CD14-positive monocyte (primary cell): ENCODE results near the gene PKP4. TPM values are rescaled to one million over a fixed set of nuclear protein-coding genes. Genes with fewer than 3 reads are reported as not detected.

Experiments
- DNase-seq, 3 donors: peaks; one replicate each; pipeline ENCODE4 v3.0.0-alpha.2; 2011 to 2022
- H2AFZ ChIP-seq: 2 replicates; pipeline ENCODE4 v1.6.0; 2012; ENCODE audit warnings: mild to moderate bottlenecking, low read depth, low read length, inconsistent platforms; ENCODE audit not compliant: insufficient read depth, poor library complexity, severe bottlenecking
- H3K27ac ChIP-seq, 2 donors: 1 replicate in 1 of 2; 2 replicates in 1 of 2; pipeline ENCODE4 v1.5.1; 2012 to 2013; ENCODE audit warnings: low read length in 2 of 2, control low read depth in 1 of 2, inconsistent platforms in 1 of 2, low read depth in 1 of 2, mild to moderate bottlenecking in 1 of 2
- H3K27me3 ChIP-seq, 2 donors: one replicate each; pipeline versions ENCODE4 v1.6.0 to v1.6.1; 2011 to 2013; ENCODE audit warnings: low read length in 2 of 2; ENCODE audit not compliant: control insufficient read depth in 2 of 2, insufficient read depth in 2 of 2
- H3K36me3 ChIP-seq, 2 donors: replicated peaks in 1 of 2; 1 replicate in 1 of 2; 2 replicates in 1 of 2; pipeline versions ENCODE4 v1.5.1 to v1.6.1; 2012 to 2013; ENCODE audit warnings: low read length in 2 of 2, control low read depth in 1 of 2, inconsistent platforms in 1 of 2, mild to moderate bottlenecking in 1 of 2; ENCODE audit not compliant: insufficient read depth in 2 of 2, control insufficient read depth in 1 of 2
- H3K4me1 ChIP-seq, 2 donors: 1 replicate in 1 of 2; 2 replicates in 1 of 2; pipeline versions ENCODE4 v1.5.1 to v1.6.1; 2012 to 2013; ENCODE audit warnings: low read length in 2 of 2, control low read depth in 1 of 2, inconsistent platforms in 1 of 2, mild to moderate bottlenecking in 1 of 2, moderate library complexity in 1 of 2; ENCODE audit not compliant: insufficient read depth in 2 of 2, control insufficient read depth in 1 of 2
- H3K4me2 ChIP-seq: replicated peaks from 2 replicates; pipeline ENCODE3; 2012; ENCODE audit warnings: low read length, moderate library complexity, mild to moderate bottlenecking; ENCODE audit not compliant: poor library complexity, severe bottlenecking; ENCODE audit errors: extremely low read depth
- H3K4me3 ChIP-seq, 3 experiments: fragments of 200-600 bp in 1 of 3; sonication (generic) in 1 of 3; replicated peaks in 1 of 3; 1 replicate in 2 of 3; 2 replicates in 1 of 3; pipeline ENCODE4 v1.5.1; 2011 to 2013; ENCODE audit warnings: low read length in 3 of 3, mild to moderate bottlenecking in 3 of 3, control low read depth in 2 of 3, low read depth in 2 of 3, inconsistent platforms in 1 of 3, moderate library complexity in 1 of 3
- H3K79me2 ChIP-seq: 2 replicates; pipeline ENCODE4 v1.6.0; 2012; ENCODE audit warnings: mild to moderate bottlenecking, control low read depth, inconsistent platforms, low read length, moderate library complexity; ENCODE audit not compliant: insufficient read depth
- H3K9ac ChIP-seq: 2 replicates; pipeline ENCODE4 v1.6.0; 2017; ENCODE audit warnings: low read length, mild to moderate bottlenecking; ENCODE audit not compliant: insufficient read depth, poor library complexity, severe bottlenecking
- H3K9me3 ChIP-seq, 2 donors: replicated peaks in 1 of 2; 1 replicate in 1 of 2; 2 replicates in 1 of 2; pipeline versions ENCODE4 v1.5.1 to v1.6.1; 2012 to 2013; ENCODE audit warnings: low read length in 2 of 2, control low read depth in 1 of 2; ENCODE audit not compliant: control insufficient read depth in 1 of 2, insufficient read depth in 1 of 2
- H4K20me1 ChIP-seq: 2 replicates; pipeline ENCODE4 v1.6.0; 2012; ENCODE audit warnings: mild to moderate bottlenecking, low read length, control low read depth, moderate library complexity; ENCODE audit not compliant: insufficient read depth
- H3K27ac Mint-ChIP-seq, 7 donors: one replicate each; pipeline ENCODE4 v1.8.0; 2020; ENCODE audit warnings: mild to moderate bottlenecking in 7 of 7, mixed read lengths in 7 of 7, moderate library complexity in 6 of 7, inconsistent platforms in 2 of 7
- H3K27me3 Mint-ChIP-seq, 3 donors: one replicate each; pipeline ENCODE4 v1.8.0; 2021 to 2022; ENCODE audit warnings: low read depth in 3 of 3, mild to moderate bottlenecking in 3 of 3, mixed read lengths in 3 of 3, moderate library complexity in 3 of 3, inconsistent platforms in 1 of 3
- H3K36me3 Mint-ChIP-seq, 2 donors: one replicate each; pipeline ENCODE4 v1.8.0; 2020; ENCODE audit warnings: mixed read lengths in 2 of 2, inconsistent platforms in 1 of 2, mild to moderate bottlenecking in 1 of 2
- H3K4me1 Mint-ChIP-seq: one replicate; pipeline ENCODE4 v1.8.0; 2020; ENCODE audit warnings: mild to moderate bottlenecking, mixed read lengths
- H3K4me3 Mint-ChIP-seq, 2 donors: one replicate each; pipeline ENCODE4 v1.8.0; 2020; ENCODE audit warnings: mild to moderate bottlenecking in 2 of 2, mixed read lengths in 2 of 2, moderate library complexity in 1 of 2
- H3K9me3 Mint-ChIP-seq, 7 donors: one replicate each; pipeline ENCODE4 v1.8.0; 2020 to 2022; ENCODE audit warnings: mixed read lengths in 7 of 7, mild to moderate bottlenecking in 6 of 7, moderate library complexity in 6 of 7, inconsistent platforms in 2 of 7
- CTCF ChIP-seq: fragments of 200-600 bp; IDR thresholded peaks from one replicate; pipeline ENCODE4 v1.8.0; 2022; ENCODE audit warnings: antibody characterized with exemption, mild to moderate bottlenecking
- whole genome bisulfite sequencing: methylation state at CpG from one replicate; pipeline ENCODE4 v1.1.5; 2013; ENCODE audit warnings: missing lambda C conversion rate; ENCODE audit not compliant: insufficient coverage; 5-methylcytosine and 5-hydroxymethylcytosine counted together
- intact Hi-C, 2 donors: fragments of 100-400 bp; cut with micrococcal nuclease; formaldehyde crosslinking; loops; one replicate each; pipeline versions ENCODE4 v1.15.0 to v1.15.1; 2023
- polyA plus RNA-seq, 3 donors: library from polyadenylated mRNA; depleted of rRNA in 1 of 3; unstranded in 2 of 3; stranded (reverse) in 1 of 3; fragments of 300-500 nt in 2 of 3; fragments of >200 nt in 1 of 3; fragmentation: Illumina TruSeq in 2 of 3; gene quantifications; 1 replicate in 2 of 3; 2 replicates in 1 of 3; pipeline ENCODE4 v1.2.3, GENCODE V29; 2012 to 2021

Gene PKP4
- polyA plus RNA-seq, 3 donors: 0.33 to 9.4 (median 0.73) TPM

- Mint-ChIP-seq H3K4me1 (peaks cover 13% of the 10 kb centered on the region), H3K27me3 (no peaks in the 10 kb centered on the region), H3K27ac (peak overlapping the region in 1 of 7 donors; percentile 31), H3K36me3 (no peaks in the 10 kb centered on the region), H3K4me3 (no peak overlapping the region), H3K9me3 (no peaks in the 10 kb centered on the region)
- no peak for TF ChIP-seq CTCF
- Histone ChIP-seq H3K4me3 (no peak overlapping the region), H3K79me2 (peaks cover 31% of the 10 kb centered on the region), H3K4me2 (no peak overlapping the region), H2AFZ (no peak overlapping the region), H3K9me3 (no peaks in the 10 kb centered on the region), H4K20me1 (no peaks in the 10 kb centered on the region), H3K9ac (no peak overlapping the region), H3K36me3 (no peaks in the 10 kb centered on the region), H3K4me1 (no peaks in the 10 kb centered on the region), H3K27ac (no peak overlapping the region), H3K27me3 (no peaks in the 10 kb centered on the region)
- no peak for DNase-seq
- WGBS: 100% methylated on average over 1 of the region's 6 CpGs
- intact Hi-C loops: no loop called here
Observed at GRCh38 chr2:158489366-158490112, 32.8 kb downstream of the PKP4 start.

GRCh38 chr2:158491072-158491471 lies 34.3 kb downstream of the PKP4 start:
- no peak for DNase-seq
- Mint-ChIP-seq H3K9me3 (no peaks in the 10 kb centered on the region), H3K4me3 (no peak overlapping the region), H3K27me3 (no peaks in the 10 kb centered on the region), H3K4me1 (peaks cover 13% of the 10 kb centered on the region), H3K27ac (no peak overlapping the region), H3K36me3 (no peaks in the 10 kb centered on the region)
- Histone ChIP-seq H3K9me3 (no peaks in the 10 kb centered on the region), H3K4me1 (no peaks in the 10 kb centered on the region), H3K27me3 (no peaks in the 10 kb centered on the region), H2AFZ (no peak overlapping the region), H3K4me3 (no peak overlapping the region), H3K27ac (no peak overlapping the region), H3K36me3 (no peaks in the 10 kb centered on the region), H4K20me1 (no peaks in the 10 kb centered on the region), H3K79me2 (peaks cover 24% of the 10 kb centered on the region), H3K9ac (no peak overlapping the region), H3K4me2 (no peak overlapping the region)
- WGBS: 100% methylated on average over 1 of the region's 4 CpGs
- TF ChIP-seq CTCF: no peak
- intact Hi-C loops: no loop called here
